Measurements from ENCODE around the gene WNT6.

- no peak for TF ChIP-seq CTCF (IDR thresholded peaks at IDR 0.05)
- TF ChIP-seq ZFX (IDR thresholded peaks at IDR 0.05; ENCODE audit: borderline replicate concordance): no peak
Measured at GRCh38 chr2:218870984-218871344, 11.4 kb downstream of the WNT6 start.
